ENCODE results near the gene HEBP1.

GRCh38 chr12:13022851-13023271 lies 22.8 kb upstream of the HEBP1 start:
- TF ChIP-seq CTCF (IDR thresholded peaks at IDR 0.05; ENCODE audit: insufficient read depth, low read depth, low read length) = no peak
- no peak for TF ChIP-seq EZH2 (IDR thresholded peaks at IDR 0.05; ENCODE audit: insufficient read depth, low read length)

Measured in astrocyte (in vitro differentiated cells and primary cell).